Mammary epithelial cell (primary cell): Measurements from ENCODE around the gene KIRREL3.

Source experiments
- EZH2 ChIP-seq: IDR thresholded peaks from 2 replicates; pipeline ENCODE4 v1.6.1; 2012; ENCODE audit warnings: low read length, inconsistent platforms, borderline replicate concordance
- TF ChIP-seq, protein P1 (sequence below), 2 donors: IDR thresholded peaks in 1 of 2; conservative IDR thresholded peaks in 1 of 2; 2 replicates each; pipeline ENCODE4 v1.5.1; 2011 to 2012; ENCODE audit warnings: inconsistent platforms in 2 of 2, low read length in 2 of 2, mild to moderate bottlenecking in 2 of 2, control low read depth in 1 of 2, low read depth in 1 of 2; ENCODE audit not compliant: insufficient read depth in 1 of 2; ENCODE audit errors: extremely low read depth in 1 of 2

- TF ChIP-seq EZH2, result no peak
- TF ChIP-seq, protein P1, sequence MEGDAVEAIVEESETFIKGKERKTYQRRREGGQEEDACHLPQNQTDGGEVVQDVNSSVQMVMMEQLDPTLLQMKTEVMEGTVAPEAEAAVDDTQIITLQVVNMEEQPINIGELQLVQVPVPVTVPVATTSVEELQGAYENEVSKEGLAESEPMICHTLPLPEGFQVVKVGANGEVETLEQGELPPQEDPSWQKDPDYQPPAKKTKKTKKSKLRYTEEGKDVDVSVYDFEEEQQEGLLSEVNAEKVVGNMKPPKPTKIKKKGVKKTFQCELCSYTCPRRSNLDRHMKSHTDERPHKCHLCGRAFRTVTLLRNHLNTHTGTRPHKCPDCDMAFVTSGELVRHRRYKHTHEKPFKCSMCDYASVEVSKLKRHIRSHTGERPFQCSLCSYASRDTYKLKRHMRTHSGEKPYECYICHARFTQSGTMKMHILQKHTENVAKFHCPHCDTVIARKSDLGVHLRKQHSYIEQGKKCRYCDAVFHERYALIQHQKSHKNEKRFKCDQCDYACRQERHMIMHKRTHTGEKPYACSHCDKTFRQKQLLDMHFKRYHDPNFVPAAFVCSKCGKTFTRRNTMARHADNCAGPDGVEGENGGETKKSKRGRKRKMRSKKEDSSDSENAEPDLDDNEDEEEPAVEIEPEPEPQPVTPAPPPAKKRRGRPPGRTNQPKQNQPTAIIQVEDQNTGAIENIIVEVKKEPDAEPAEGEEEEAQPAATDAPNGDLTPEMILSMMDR (conservative IDR thresholded peaks at IDR 0.05 in 1 of 2, IDR thresholded peaks at IDR 0.05 in 1 of 2; ENCODE audit: extremely low read depth in 1 of 2, insufficient read depth in 1 of 2, low read depth in 1 of 2, low read length in 2 of 2), result no peak
Measured at GRCh38 chr11:126965331-126965730, 35.2 kb downstream of the KIRREL3 start.
